ENCODE measurements around the gene CBX2. TPM values are rescaled to one million over a fixed set of nuclear protein-coding genes. Genes with fewer than 3 reads are reported as not detected.

The CBX2 gene
- total and polyA plus RNA-seq, 12 donors, result 0.06 to 3.4 (median 0.82) TPM

DNA sequence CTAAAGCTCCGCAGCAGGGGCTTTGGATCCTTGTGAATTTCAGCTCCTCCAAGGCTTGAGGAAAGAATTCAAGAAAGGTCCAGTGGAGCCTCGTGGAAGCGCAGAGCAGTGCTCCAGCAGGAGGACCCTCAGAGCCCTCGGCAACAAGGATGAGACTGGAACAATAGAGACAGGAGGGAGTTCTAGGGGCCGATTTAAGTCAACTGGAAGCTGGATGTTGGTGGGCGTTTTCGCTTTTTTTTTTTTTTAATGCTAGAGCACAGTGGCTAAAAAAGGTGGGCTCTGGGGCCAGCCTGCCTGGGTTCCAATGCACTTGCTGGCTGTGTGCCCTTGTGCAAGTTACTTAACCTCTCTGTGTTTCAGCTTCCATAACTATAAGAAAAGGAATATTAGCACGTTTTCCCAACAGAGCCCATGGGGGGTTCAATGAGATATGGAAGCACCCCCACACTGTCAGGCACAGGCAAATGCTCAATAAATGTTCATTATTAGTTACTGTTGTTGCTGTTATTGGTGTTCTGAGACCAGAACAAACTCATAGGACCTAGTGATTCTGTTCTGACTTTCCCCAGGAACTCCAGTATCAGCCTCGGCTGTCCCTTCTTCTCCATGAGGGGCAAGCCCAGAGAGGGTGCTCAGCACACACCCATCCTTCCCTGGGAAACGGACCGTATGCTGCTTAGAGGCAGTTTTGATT is 24.2 kb downstream of the CBX2 start:
- Histone ChIP-seq H3K9me3 (replicated peaks in 1 of 3) (no peaks in the 10 kb centered on the region), H3K4me1 (replicated peaks in 1 of 2) (peaks cover 13 to 22% of the 10 kb centered on the region in 2 donors), H3K27me3 (peaks cover 90% of the 10 kb centered on the region), H3K36me3 (replicated peaks in 1 of 2) (no peaks in the 10 kb centered on the region), H3K4me3 (no peak overlapping the region), H3K27ac (no peak overlapping the region)
- intact Hi-C loops (cut with DNase I), result loop anchor here in 1 of 2 donors (5.0 kb wide), 1 partner anchor 35 kb away; the partner anchor contains the start of gene CBX4
- TF ChIP-seq POLR2A (IDR thresholded peaks at IDR 0.05), result no peak
- TF ChIP-seq CTCF (IDR thresholded peaks at IDR 0.05), result no peak
- WGBS, 4 donors, result 9 to 16% (median 10%) methylated on average over 11 of the region's 11 CpGs
- no peak for DNase-seq

DNA sequence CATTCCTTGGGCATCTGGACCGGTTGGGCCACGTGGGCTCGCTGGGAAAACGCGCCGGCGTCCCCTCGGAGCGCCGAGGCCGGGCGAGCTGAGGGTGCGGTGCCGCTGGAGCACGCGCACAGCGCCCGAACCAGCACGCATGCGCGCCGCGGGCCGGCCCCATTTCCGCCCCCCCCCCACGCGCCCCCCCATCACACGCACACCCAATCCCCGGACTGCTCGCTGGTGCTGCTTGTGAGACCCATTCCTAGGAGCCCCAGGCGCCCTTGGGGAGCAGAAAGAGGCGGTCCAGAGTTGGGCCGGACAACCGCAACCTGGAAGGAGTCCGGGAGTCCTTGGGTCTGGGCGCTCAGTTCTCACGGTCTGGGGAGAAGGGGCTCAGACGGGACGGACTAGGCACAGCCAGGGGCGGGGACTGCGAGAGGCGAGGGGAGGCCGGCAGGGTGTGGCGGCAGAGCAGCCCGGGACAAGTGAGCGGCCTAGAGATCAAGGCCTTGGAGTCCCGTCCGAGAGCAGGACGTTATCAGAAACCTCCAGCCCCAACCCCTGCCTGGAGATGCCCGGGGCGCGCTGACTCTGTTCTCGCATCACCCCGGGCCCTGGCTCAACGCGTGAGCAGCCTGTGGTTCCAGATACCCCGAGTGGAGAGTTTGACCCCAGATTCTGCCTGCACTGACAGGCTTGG is 24.9 kb downstream of the CBX2 start:
- intact Hi-C loops (cut with DNase I), result loop anchor here in 1 of 2 donors (5.0 kb wide), 1 partner anchor 34 kb away; the partner anchor contains the start of gene CBX4
- peaks cover 11 to 20% of the 10 kb centered on the region in 2 donors for H3K4me1 ChIP-seq (replicated peaks in 1 of 2)
- H3K27ac ChIP-seq, result no peak overlapping the region
- H3K27me3 ChIP-seq, result peaks cover 95% of the 10 kb centered on the region
- H3K36me3 ChIP-seq (replicated peaks in 1 of 2), result no peaks in the 10 kb centered on the region
- H3K4me3 ChIP-seq, result no peak overlapping the region
- WGBS, 4 donors, result 5 to 8% (median 5%) methylated on average over 14 to 57 of the region's 57 CpGs
- H3K9me3 ChIP-seq (replicated peaks in 1 of 3), result no peaks in the 10 kb centered on the region
- TF ChIP-seq CTCF (IDR thresholded peaks at IDR 0.05), result no peak
- no peak for TF ChIP-seq POLR2A (IDR thresholded peaks at IDR 0.05)
- no peak for DNase-seq

GRCh38 chr17:79803421-79803996 is 25.6 kb downstream of the CBX2 start:
- no peak overlapping the region for H3K27ac ChIP-seq
- intact Hi-C loops (cut with DNase I), result loop anchor here in 1 of 2 donors (5.0 kb wide), 1 partner anchor 34 kb away; the partner anchor contains the start of gene CBX4
- TF ChIP-seq CTCF (IDR thresholded peaks at IDR 0.05) (no peak), POLR2A (IDR thresholded peaks at IDR 0.05) (no peak)
- 5 to 11% (median 11%) methylated on average over 18 to 31 of the region's 31 CpGs for WGBS, 4 donors
- DNase-seq, result no peak
- H3K36me3 ChIP-seq (replicated peaks in 1 of 2), result no peaks in the 10 kb centered on the region
- H3K4me3 ChIP-seq, result no peak overlapping the region
- peaks cover 5 to 13% of the 10 kb centered on the region in 2 donors for H3K4me1 ChIP-seq (replicated peaks in 1 of 2)
- no peaks in the 10 kb centered on the region for H3K9me3 ChIP-seq (replicated peaks in 1 of 3)
- H3K27me3 ChIP-seq, result peaks cover 95% of the 10 kb centered on the region
